ENCODE results near the gene GABRR3. TPM values are rescaled to one million over a fixed set of nuclear protein-coding genes. Genes with fewer than 3 reads are reported as not detected.

GABRR3 gene
- polyA plus RNA-seq, 1 of the 3 experiments (the other 2 are of a cell fraction): not detected

DNA sequence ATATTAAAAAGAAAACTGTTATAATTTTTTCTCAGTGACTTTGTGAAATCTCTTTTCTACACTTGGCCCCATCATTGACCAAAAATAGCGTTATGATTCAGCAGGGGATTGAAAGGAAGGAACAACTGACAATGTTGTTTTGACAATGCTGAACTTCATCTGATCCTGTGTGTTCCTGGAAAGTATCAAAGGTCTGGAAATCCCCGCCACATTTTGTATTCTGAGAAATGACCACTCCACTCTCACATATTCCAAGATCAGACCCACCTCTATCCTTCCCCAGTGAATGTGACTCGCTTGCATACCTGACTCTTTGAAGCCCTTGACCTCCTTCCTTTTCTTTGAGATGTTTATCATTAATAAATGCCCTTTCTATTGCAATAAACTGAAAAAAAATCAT, 53.2 kb downstream of the GABRR3 start:
- H3K9ac ChIP-seq: no peak overlapping the region
- DNase-seq: no peak
- ChIA-PET CTCF (no interaction called here), POLR2A (no interaction called here)
- no peak overlapping the region for H3K4me2 ChIP-seq
- H2AFZ ChIP-seq (ENCODE audit: low read depth): no peak overlapping the region
- no peaks in the 10 kb centered on the region for H3F3A ChIP-seq (replicated peaks; ENCODE audit: insufficient read depth)
- WGBS (ENCODE audit: low lambda C conversion rate): 44% methylated on average over 3 of the region's 3 CpGs
- H3K4me3 ChIP-seq (ENCODE audit: low read depth in 2 of 2, low read length in 1 of 2): no peak overlapping the region
- no peaks in the 10 kb centered on the region for H3K27me3 ChIP-seq (ENCODE audit: insufficient read depth)
- no peaks in the 10 kb centered on the region for H3K9me3 ChIP-seq
- no peaks in the 10 kb centered on the region for H3K36me3 ChIP-seq (replicated peaks in 1 of 2; ENCODE audit: control insufficient read depth in 1 of 2, insufficient read depth in 2 of 2, low read length in 1 of 2)
- H4K20me1 ChIP-seq (ENCODE audit: insufficient read depth): no peaks in the 10 kb centered on the region
- H3K9me2 ChIP-seq: no peaks in the 10 kb centered on the region
- no peak for TF ChIP-seq TAF1 (IDR thresholded peaks at IDR 0.05; ENCODE audit: borderline replicate concordance, low read depth, low read length)
- TF ChIP-seq FOXJ3 (CRISPR knock-in tag; IDR thresholded peaks at IDR 0.05): no peak
- no peak for TF ChIP-seq ELF1 (IDR thresholded peaks at IDR 0.05)
- TF ChIP-seq CHD2 (IDR thresholded peaks at IDR 0.05; ENCODE audit: low read length, partially characterized antibody): no peak
- no peak for TF ChIP-seq GABPA (IDR thresholded peaks at IDR 0.05; ENCODE audit: low read depth)
- TF ChIP-seq SIN3A (IDR thresholded peaks at IDR 0.05; ENCODE audit: borderline replicate concordance, low read depth, low read length): no peak
- no peak for TF ChIP-seq EP300 (IDR thresholded peaks at IDR 0.05; ENCODE audit: borderline replicate concordance in 1 of 2, low read depth in 1 of 2, low read length in 1 of 2)
- no peak for TF ChIP-seq CTCF (IDR thresholded peaks at IDR 0.05)
- TF ChIP-seq MXI1 (IDR thresholded peaks at IDR 0.05; ENCODE audit: low read depth, low read length): no peak
- peaks cover 0 to 11% of the 10 kb centered on the region in 2 experiments; a peak in 1 of 4 replicates for H3K4me1 ChIP-seq (ENCODE audit: control insufficient read depth in 1 of 2, insufficient read depth in 2 of 2, low read depth in 1 of 2, low read length in 1 of 2)
- H3K79me2 ChIP-seq (ENCODE audit: insufficient read depth): no peaks in the 10 kb centered on the region
- no peak overlapping the region for H3K27ac ChIP-seq (ENCODE audit: low read depth in 2 of 2, low read length in 1 of 2)

- DNase-seq: peak; percentile 18
- no peaks in the 10 kb centered on the region for H3K36me3 ChIP-seq (replicated peaks in 1 of 2; ENCODE audit: control insufficient read depth in 1 of 2, insufficient read depth in 2 of 2, low read length in 1 of 2)
- no peak overlapping the region for H3K4me3 ChIP-seq (ENCODE audit: low read depth in 2 of 2, low read length in 1 of 2)
- no peak overlapping the region for H3K27ac ChIP-seq (ENCODE audit: low read depth in 2 of 2, low read length in 1 of 2)
- ChIA-PET CTCF (no interaction called here), POLR2A (no interaction called here)
- no peaks in the 10 kb centered on the region for H3K27me3 ChIP-seq (ENCODE audit: insufficient read depth)
- no peaks in the 10 kb centered on the region for H3K9me3 ChIP-seq
- H4K20me1 ChIP-seq (ENCODE audit: insufficient read depth): no peaks in the 10 kb centered on the region
- no peaks in the 10 kb centered on the region for H3K79me2 ChIP-seq (ENCODE audit: insufficient read depth)
- no peaks in the 10 kb centered on the region for H3F3A ChIP-seq (replicated peaks; ENCODE audit: insufficient read depth)
- no peak overlapping the region for H3K4me2 ChIP-seq
- no peak overlapping the region for H2AFZ ChIP-seq (ENCODE audit: low read depth)
- no peak overlapping the region for H3K9ac ChIP-seq
- no peaks in the 10 kb centered on the region for H3K9me2 ChIP-seq
- WGBS (ENCODE audit: low lambda C conversion rate): 67% methylated on average over 3 of the region's 3 CpGs
- peaks cover 0 to 11% of the 10 kb centered on the region in 2 experiments; a peak in 1 of 4 replicates for H3K4me1 ChIP-seq (ENCODE audit: control insufficient read depth in 1 of 2, insufficient read depth in 2 of 2, low read depth in 1 of 2, low read length in 1 of 2)
- no peak for TF ChIP-seq GABPA (IDR thresholded peaks at IDR 0.05; ENCODE audit: low read depth)
- no peak for TF ChIP-seq CHD2 (IDR thresholded peaks at IDR 0.05; ENCODE audit: low read length, partially characterized antibody)
- TF ChIP-seq, protein P1, sequence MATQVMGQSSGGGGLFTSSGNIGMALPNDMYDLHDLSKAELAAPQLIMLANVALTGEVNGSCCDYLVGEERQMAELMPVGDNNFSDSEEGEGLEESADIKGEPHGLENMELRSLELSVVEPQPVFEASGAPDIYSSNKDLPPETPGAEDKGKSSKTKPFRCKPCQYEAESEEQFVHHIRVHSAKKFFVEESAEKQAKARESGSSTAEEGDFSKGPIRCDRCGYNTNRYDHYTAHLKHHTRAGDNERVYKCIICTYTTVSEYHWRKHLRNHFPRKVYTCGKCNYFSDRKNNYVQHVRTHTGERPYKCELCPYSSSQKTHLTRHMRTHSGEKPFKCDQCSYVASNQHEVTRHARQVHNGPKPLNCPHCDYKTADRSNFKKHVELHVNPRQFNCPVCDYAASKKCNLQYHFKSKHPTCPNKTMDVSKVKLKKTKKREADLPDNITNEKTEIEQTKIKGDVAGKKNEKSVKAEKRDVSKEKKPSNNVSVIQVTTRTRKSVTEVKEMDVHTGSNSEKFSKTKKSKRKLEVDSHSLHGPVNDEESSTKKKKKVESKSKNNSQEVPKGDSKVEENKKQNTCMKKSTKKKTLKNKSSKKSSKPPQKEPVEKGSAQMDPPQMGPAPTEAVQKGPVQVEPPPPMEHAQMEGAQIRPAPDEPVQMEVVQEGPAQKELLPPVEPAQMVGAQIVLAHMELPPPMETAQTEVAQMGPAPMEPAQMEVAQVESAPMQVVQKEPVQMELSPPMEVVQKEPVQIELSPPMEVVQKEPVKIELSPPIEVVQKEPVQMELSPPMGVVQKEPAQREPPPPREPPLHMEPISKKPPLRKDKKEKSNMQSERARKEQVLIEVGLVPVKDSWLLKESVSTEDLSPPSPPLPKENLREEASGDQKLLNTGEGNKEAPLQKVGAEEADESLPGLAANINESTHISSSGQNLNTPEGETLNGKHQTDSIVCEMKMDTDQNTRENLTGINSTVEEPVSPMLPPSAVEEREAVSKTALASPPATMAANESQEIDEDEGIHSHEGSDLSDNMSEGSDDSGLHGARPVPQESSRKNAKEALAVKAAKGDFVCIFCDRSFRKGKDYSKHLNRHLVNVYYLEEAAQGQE (IDR thresholded peaks at IDR 0.05; ENCODE audit: low read depth, low read length): no peak
- TF ChIP-seq TAF1 (IDR thresholded peaks at IDR 0.05; ENCODE audit: borderline replicate concordance, low read depth, low read length): no peak
- TF ChIP-seq EZH2phosphoT487 (IDR thresholded peaks at IDR 0.05; ENCODE audit: borderline replicate concordance, low read depth): no peak
- no peak for TF ChIP-seq NRF1 (IDR thresholded peaks at IDR 0.05; ENCODE audit: low read depth, low read length)
- TF ChIP-seq CTCF (IDR thresholded peaks at IDR 0.05): no peak
- no peak for TF ChIP-seq USF2 (IDR thresholded peaks at IDR 0.05; ENCODE audit: borderline replicate concordance, low read depth, low read length)
- no peak for TF ChIP-seq SIN3A (IDR thresholded peaks at IDR 0.05; ENCODE audit: borderline replicate concordance, low read depth, low read length)
- TF ChIP-seq JUND (IDR thresholded peaks at IDR 0.05): no peak
- no peak for TF ChIP-seq TEAD4 (IDR thresholded peaks at IDR 0.05; ENCODE audit: borderline replicate concordance, insufficient read depth)
- no peak for TF ChIP-seq POLR2AphosphoS5 (IDR thresholded peaks at IDR 0.05; ENCODE audit: low read depth, low read length)
- no peak for TF ChIP-seq RCOR1 (IDR thresholded peaks at IDR 0.05; ENCODE audit: low read length)
- TF ChIP-seq FOXM1 (IDR thresholded peaks at IDR 0.05; ENCODE audit: low read depth): no peak
- TF ChIP-seq EP300 (IDR thresholded peaks at IDR 0.05; ENCODE audit: borderline replicate concordance in 1 of 2, low read depth in 1 of 2, low read length in 1 of 2): no peak
- TF ChIP-seq FOSL2 (IDR thresholded peaks at IDR 0.05; ENCODE audit: borderline replicate concordance, low read depth): no peak
Observed at GRCh38 chr3:97979610-97980009, 55.5 kb downstream of the GABRR3 start.
